Measurements from ENCODE around the gene PEAK1.

The PEAK1 gene

GRCh38 chr15:77057685-77058084, 362.2 kb downstream of the PEAK1 start:
- DNase-seq: peak; percentile 32

- no peak for DNase-seq
Measured at GRCh38 chr15:77057072-77057471, 362.8 kb downstream of the PEAK1 start.

- no peak for DNase-seq
Measured at GRCh38 chr15:77053709-77054108, 366.2 kb downstream of the PEAK1 start.

- DNase-seq: no peak
Measured at GRCh38 chr15:77052556-77052955, 367.3 kb downstream of the PEAK1 start.

All from activated CD4-positive, alpha-beta T cell treated with anti-CD3 and anti-CD28 coated beads, Interleukin-2, amount 50 U/mL, for 16 hours (primary cell).